PC-9 (cell line): Measurements from ENCODE around the gene NUDT16L1.

Experiments used
- CTCF ChIP-seq: fragments of 200-600 bp; sonication (generic); conservative IDR thresholded peaks from 2 replicates; pipeline ENCODE4 v1.6.1; 2017; ENCODE audit warnings: mixed run types, antibody characterized with exemption, mild to moderate bottlenecking, moderate library complexity
- EZH2 ChIP-seq: fragments of 200-600 bp; sonication (generic); IDR thresholded peaks from 2 replicates; pipeline ENCODE4 v1.8.0; 2017; ENCODE audit warnings: antibody characterized with exemption, low read depth

- TF ChIP-seq CTCF (no peak), EZH2 (no peak)
These were observed 51.9 kb downstream of the NUDT16L1 start for GRCh38 chr16:4745274-4745569.
